ENCODE data around the gene INPP4A. TPM values are rescaled to one million over a fixed set of nuclear protein-coding genes. Genes with fewer than 3 reads are reported as not detected.

Gene INPP4A
- total and polyA plus RNA-seq, 10 of the 15 experiments (the other 5 are each of a cell fraction or from before 2014, with no cell fraction given): 4.7 to 62.3 (median 36.9) TPM

DNA sequence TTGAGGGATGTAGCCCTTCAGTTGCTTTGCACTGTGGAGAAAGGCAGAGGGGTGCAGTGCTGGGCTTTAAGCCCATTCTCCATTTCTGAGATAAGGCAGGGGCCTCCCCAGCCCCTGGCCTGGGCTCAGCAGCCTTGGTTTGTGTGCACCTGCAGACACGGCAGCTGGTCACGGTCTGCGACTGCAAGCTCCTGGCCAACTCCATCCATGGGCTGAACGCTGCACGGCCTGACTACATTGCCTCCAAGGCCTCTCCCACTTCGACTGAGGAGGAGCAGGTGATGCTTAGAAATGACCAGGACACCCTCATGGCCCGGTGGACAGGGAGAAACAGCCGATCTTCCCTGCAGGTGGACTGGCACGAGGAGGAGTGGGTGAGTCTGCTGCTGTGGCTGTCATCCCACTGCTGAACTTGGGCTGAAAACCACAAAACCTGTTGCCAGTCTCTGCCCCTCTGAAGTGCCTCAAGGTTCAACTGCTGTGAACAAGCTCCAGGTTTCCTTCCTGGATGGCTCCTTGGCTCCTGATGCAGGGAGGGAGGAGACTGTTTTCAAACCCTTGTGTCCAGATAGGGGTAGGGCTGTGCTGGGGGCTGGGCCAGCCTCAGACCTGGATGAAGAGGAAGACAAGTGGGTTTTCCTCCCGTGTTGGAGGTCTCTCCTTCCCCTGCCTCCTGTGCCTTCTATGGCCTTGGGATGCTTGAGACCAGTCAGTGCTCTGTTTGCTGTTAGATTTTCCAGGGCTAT is 109.6 kb downstream of the INPP4A start (continued):
- TF ChIP-seq NFYA (IDR thresholded peaks at IDR 0.05; ENCODE audit: borderline replicate concordance, low read depth, low read length): no peak
- TF ChIP-seq HDAC6 (IDR thresholded peaks at IDR 0.05; ENCODE audit: unreplicated experiment): no peak
- TF ChIP-seq STAT3 (IDR thresholded peaks at IDR 0.05; ENCODE audit: low read depth, low read length): no peak
- TF ChIP-seq NFYB (IDR thresholded peaks at IDR 0.05; ENCODE audit: insufficient read depth, low read depth, low read length): no peak
- TF ChIP-seq SMAD5 (IDR thresholded peaks at IDR 0.05; ENCODE audit: low read depth): no peak
- TF ChIP-seq HDAC2 (IDR thresholded peaks at IDR 0.05): no peak
- TF ChIP-seq BRCA1 (IDR thresholded peaks at IDR 0.05; ENCODE audit: low read depth, low read length): no peak
- no peak for TF ChIP-seq STAT1 (conservative IDR thresholded peaks at IDR 0.05)
- TF ChIP-seq, protein P1, sequence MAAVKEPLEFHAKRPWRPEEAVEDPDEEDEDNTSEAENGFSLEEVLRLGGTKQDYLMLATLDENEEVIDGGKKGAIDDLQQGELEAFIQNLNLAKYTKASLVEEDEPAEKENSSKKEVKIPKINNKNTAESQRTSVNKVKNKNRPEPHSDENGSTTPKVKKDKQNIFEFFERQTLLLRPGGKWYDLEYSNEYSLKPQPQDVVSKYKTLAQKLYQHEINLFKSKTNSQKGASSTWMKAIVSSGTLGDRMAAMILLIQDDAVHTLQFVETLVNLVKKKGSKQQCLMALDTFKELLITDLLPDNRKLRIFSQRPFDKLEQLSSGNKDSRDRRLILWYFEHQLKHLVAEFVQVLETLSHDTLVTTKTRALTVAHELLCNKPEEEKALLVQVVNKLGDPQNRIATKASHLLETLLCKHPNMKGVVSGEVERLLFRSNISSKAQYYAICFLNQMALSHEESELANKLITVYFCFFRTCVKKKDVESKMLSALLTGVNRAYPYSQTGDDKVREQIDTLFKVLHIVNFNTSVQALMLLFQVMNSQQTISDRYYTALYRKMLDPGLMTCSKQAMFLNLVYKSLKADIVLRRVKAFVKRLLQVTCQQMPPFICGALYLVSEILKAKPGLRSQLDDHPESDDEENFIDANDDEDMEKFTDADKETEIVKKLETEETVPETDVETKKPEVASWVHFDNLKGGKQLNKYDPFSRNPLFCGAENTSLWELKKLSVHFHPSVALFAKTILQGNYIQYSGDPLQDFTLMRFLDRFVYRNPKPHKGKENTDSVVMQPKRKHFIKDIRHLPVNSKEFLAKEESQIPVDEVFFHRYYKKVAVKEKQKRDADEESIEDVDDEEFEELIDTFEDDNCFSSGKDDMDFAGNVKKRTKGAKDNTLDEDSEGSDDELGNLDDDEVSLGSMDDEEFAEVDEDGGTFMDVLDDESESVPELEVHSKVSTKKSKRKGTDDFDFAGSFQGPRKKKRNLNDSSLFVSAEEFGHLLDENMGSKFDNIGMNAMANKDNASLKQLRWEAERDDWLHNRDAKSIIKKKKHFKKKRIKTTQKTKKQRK (IDR thresholded peaks at IDR 0.05; ENCODE audit: low read depth, low read length): no peak
- no peak for TF ChIP-seq ZNF207 (IDR thresholded peaks at IDR 0.05; ENCODE audit: borderline replicate concordance)
- no peak for TF ChIP-seq HCFC1 (IDR thresholded peaks at IDR 0.05; ENCODE audit: low read length)
- TF ChIP-seq ATF2 (IDR thresholded peaks at IDR 0.05; ENCODE audit: low read length): no peak

Measured in GM12878 (cell line).